Stimulated activated CD4-positive, alpha-beta T cell treated with anti-CD3 and anti-CD28 coated beads, Interleukin-4, amount 100 ng/mL, for 48 hours (primary cell): ENCODE results near the gene HOXC12.

ENCODE experiments used
- DNase-seq, 2 donors: peaks; one replicate each; pipeline ENCODE4 v3.0.0-alpha.2; 2020; ENCODE audit warnings: low read depth in 2 of 2

Gene HOXC12

DNA sequence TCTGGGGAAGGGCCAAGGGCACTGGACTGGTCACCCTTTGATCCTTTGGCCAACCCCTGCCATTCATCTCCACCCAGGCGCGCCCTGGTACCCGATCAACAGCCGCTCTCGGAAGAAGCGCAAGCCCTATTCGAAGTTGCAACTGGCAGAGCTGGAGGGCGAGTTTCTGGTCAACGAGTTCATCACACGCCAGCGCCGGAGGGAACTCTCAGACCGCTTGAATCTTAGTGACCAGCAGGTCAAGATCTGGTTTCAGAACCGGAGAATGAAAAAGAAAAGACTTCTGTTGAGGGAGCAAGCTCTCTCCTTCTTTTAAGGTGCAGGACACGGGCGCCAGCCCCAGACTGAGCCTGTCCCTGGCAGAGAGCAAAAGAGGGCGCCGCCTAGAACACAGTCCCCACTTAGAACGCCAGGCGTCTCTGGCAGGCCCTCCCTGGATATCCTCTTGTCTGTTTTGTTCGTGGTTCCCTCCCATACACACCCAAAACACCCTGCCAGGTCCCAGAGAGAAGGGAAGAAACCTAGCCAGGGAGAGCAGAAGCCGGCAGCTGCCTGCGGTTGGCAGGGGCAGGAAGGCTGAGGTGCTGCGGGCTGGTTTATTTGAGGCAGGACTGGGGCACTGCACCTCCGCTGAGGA is 1.7 kb downstream of the HOXC12 start:
- no peak for DNase-seq

DNA sequence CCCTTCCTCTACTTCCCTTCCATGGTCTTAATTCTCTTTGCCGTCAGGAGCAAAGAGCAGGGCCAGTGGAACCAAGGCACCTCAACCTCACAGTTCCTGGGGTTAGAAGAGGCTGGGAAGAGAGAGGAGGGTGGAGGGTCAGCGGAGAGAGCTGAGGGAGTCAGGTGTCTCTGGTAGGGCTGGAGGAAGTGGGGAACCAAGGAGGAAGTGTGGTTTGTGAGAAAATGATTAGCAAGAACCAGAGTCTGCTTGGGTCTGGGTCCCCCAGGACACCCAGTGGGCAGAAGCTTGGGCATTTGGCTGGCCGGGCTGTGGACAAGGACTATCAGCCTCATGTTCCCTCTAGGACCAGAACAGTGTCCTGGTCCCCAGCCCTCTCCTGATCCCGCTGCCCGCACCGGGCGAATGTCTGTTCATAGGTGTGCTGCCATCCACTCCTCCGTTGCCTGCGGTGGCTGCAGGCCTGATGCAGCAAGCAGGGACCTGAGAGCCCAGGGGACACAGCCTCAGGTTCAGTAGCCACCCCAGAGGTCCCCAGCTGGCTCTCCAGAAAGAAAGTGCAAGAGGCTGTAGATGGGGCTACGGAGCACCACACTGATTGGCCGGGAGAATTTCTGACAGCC is 2.3 kb downstream of the HOXC12 start:
- no peak for DNase-seq

DNA sequence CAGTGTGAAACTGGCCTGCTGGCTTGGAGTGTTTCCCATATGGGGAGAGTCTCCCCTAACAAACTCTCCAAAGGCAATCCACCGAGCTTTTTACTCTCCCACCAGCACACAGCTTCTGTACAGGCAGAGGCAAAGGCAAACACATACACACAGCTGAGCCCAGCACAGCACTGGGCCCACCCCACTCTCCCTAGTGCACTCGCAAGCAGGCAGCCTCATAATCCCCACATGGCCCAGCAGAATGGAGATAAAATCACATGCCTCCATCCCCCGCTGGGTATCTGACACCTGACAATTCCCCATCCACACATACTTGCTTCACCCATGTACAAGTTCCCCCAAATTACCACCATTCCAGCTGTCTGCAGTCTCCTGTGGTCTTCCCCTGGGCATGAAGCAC is 3.4 kb downstream of the HOXC12 start:
- no peak for DNase-seq

DNA sequence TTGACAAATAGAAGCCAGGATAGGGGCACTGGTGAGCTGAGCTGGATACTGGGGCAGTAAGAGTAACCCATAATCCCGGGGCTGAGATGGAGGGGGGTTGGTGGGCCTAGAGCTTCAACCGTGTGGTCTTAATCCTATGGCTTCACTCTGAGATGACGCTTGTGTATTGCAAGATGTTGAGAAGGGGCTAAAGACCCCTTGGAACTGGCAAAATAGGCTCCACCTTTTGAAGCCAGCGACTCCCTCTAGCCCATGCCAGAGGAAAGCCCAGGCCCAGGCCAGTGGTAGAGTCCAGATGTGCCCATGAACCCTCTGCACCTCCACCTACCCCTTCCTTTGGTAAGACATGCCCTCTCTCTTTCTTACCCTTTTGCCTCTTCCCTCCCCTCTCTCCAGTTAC is 4.6 kb downstream of the HOXC12 start:
- DNase-seq, result no peak

DNA sequence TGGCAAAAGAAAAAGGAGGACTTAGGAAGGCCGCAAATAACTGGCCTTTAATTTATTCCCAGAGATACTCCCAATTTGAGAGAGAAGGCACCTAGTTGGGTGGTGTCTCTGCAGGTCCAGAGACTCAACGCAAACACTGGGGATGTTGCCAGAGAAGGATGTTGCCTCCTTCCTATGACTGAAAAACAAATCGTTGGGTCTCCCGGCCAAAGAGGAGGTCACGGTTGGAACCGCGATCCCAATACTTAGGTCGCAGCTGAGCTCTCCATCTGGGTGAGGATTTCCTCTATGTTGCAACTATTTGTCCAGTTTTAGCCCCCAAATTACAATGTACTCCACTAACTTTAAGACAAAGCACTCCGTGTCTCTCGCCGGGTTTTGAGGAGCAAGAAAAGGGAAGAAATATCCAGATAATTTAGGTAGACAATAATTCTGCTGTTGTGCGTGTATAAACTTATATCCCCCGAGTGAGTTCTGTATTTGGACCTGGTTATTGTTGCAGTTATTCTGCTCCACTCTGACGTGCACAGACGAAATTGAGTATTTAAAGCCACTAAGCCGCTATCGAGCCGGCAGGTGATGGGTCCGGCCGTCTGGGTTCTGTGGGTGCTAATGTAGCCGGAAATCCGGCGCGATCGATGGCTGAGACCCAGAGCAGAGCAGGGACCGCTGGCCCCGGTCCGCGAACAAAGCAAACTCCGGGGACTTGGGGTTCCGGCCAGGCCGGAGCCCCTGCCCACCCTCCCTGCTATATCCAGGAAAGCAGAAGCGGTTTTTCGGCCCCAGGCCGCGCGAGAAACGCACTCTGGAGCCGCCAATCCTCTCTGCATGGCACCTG is 5.7 kb downstream of the HOXC12 start:
- DNase-seq, result no peak

DNA sequence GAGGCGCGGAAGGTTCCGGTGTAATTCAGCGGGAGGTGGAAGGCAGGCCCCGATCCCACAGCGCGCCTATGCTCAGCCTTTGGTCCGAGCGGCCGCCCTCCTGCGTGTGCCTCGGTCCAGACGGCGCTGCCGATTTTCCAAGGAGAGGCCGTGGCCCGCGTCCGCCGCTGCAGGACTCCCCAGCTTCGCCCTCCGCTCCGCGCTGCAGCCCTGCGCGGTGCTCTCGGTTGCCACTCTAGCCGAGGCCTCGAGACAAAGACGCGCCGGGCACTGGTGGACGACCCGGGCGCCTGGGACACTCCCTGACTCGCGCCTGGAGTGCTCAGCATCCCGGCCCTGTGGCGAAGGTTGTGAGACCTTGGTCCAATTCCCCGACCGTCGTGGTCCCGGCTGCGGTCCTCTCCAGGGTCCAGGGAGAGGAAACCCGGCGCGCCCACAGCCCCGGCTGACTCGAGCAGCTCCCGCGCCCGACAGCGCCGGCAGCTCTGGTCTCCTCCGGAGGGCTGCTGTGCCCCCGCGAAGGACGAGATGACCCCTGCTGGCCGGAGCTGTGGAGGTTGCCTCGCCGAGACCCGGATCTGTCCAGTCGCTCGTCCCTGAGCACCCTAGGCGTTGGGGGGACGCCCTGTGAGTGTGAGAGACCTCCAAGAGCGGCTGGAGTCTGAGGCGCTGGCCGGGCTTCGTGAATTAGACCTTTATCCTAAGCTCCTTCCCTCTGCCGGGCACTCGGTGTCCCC is 6.5 kb downstream of the HOXC12 start:
- DNase-seq, result no peak

DNA sequence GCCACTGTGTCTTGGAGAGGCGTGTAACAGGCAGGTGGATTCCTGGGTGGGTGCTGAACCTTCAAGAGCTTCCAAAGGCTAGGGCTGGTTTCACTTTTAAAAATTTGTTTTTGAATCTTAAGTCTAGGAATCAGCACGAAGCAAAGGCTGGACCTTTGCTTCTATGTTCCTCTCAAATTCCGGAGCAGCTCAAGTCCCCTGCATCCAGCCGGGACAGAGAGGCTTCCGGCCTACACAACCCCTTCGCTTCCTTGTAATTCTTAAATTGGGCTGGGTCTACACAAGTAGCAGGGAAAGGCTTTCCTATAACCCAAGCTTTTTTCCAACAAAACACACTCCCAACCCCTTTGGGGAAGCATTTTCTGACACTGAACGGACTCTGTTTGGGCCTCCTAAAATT is 8.3 kb downstream of the HOXC12 start:
- no peak for DNase-seq

DNA sequence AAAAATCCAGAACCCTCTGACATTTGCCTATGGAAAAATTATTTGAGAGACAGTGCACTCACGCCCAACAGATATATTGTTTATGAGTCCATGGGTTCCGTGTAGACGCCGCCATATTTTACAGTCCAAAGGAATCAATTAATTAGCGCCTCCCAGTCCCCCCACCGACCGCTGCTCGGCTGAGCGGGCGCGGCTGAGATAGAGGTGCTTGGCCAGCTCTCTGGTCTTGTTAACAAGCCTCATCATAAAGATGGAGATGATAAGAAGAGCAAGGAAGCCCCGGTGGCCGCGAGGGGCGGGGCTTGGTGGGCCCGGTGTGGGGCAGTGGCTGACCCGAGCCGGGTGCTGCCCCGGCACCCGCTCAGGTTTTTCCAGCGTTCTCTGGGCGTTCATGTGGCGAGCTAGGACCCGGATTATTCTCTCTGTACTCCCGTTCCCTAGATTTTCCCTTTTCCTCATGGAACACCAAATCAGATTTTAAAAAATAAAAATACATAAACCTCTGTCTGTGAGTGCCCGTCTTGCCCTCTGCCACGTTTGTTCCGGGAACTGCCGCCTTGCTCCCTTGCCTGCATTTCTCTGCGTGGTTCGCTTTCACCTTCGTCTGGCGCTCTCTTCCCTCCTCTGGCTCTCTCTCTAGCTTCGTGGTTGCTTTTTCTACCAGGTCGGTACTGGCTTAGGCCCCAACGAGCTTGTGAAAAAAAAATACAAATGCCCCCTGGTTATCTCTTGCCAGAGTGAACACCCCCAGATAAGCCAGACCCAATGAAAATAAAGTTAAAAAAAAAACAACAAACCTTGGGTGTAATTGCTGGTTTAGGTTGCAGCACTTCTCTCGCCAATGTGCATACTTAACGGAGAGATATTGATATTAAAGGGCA is 9.0 kb downstream of the HOXC12 start:
- no peak for DNase-seq

DNA sequence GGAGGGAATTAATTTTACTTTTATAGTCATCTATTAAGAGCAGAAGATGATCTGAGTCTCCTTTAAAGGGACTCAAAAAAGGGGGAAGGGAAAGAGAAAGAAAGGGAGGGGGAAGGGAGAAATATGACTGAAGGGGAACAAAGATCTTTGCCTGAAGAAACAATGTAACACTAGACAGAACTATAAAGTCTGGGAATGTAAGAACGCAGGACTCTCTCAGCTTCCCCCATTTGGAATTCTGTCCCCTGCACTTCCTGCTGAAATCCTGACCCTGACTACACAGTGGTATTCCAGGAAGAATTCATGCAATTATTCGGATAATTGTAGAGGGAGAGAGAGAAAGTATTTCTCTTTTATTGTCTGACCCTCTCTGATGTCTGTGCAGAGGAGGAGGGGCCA is 9.6 kb downstream of the HOXC12 start:
- DNase-seq, result no peak

DNA sequence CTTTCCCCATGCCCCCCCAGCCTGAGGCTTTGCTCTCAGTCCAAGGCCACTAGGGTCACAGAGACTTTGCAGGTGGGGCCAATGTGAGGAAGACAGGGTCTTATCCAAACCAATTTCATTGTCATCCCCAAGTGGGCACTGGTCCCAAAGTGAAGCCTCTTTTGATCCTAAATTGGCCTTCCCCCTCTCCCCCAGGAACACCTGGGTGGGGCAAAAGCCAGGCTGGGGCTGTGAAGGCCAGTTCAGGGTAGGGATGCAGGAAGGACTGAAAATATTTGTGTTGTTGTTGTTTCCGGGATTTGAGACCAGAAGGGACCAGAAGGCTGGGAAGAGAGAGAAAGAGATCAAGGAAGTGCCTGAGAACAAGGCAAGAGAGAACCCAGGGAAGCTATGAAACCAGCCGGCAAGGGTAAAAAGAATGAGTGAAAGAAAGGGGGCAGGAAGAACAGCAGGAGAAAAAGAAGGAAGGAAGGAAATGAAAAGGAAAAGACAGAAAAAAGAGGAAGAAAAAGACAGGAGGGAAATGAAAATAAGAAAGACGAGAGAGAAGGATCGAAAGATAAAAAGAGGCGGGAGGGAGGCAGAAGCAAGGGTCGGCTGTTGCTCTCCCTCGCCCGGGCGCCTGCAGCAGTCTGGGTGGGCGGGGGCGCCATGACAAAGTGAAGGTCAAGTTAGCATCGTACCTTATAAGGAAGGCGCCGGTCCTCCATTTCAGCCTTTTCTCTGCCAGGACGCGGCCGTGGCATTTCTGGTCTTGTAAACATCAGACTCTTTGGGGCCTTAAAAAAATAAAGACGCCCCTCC is 10.8 kb downstream of the HOXC12 start:
- no peak for DNase-seq

DNA sequence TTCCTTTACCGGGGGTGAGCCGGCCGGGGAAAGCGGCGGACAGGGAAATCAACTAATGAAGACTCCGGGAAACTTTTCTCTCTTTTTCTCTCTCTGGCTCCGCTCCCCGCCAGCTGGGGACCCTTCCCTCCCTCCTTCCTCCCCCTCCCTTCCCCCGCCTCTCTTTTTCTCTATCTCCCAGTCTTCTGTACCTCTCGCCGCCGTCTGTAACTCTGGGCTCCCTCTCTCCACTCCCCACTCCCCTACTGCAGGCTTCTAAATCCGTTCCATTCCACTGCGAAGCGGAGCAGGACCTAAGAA is 11.3 kb downstream of the HOXC12 start:
- no peak for DNase-seq

DNA sequence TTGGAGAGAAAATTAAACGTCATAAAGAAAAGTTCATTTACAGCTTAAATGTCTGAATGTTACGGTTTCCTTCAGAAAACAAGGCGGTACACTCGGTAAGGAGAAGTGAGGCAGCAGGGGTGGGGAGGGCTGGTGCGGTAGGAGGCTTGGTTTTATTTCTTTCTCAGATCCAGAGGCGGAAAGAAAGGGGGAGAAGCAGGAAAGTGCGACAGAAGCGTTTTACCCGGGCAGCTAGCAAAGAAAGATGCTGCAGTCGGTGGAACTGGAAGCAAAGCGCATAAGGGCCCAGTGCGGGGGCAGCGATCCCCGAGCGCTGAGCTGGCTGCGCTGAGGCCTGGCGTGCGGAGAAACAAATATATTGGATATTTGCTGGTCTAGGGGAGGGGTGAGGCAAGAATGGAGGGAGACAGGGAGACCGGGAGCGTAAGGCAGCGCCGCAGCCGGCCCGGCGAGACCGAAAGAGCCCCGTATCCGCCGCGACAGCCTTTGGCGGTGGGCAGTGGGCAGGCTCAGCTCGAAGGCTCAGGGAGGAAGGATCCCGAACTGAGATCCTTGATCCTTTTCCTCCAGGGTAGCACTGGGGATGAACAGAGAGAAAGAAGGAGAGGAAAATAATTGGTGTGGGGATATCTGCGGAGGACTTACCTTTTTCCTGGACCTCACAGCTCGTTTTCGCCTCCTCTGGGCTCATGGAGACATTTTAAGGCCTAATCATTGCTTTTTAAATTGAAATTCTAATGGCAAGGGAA is 11.9 kb downstream of the HOXC12 start:
- no peak for DNase-seq

DNA sequence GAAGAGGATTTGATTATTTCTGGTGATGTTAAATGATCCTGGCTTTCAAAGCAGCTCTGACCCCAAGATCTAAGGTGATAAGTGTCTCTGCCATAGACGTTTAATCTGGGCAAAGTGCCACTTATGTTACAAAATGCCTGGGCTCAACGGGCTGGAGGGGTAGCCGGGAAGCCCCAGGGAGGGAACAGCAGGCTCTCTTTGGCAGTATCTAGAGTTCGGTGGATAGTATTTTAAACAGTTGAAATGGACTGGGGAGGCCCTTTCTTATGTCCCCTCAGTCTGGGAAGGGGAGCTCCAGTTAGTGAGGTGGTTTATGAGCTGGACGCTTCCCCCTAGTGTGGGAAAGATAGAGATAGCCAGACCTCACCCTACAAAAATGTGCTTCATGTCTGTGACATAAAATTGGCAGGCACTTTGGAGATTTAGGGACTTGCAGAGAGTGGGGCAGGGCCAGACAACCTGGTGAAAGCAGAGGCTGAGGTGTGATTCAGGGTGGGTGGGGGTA is 12.8 kb downstream of the HOXC12 start:
- DNase-seq, result no peak

DNA sequence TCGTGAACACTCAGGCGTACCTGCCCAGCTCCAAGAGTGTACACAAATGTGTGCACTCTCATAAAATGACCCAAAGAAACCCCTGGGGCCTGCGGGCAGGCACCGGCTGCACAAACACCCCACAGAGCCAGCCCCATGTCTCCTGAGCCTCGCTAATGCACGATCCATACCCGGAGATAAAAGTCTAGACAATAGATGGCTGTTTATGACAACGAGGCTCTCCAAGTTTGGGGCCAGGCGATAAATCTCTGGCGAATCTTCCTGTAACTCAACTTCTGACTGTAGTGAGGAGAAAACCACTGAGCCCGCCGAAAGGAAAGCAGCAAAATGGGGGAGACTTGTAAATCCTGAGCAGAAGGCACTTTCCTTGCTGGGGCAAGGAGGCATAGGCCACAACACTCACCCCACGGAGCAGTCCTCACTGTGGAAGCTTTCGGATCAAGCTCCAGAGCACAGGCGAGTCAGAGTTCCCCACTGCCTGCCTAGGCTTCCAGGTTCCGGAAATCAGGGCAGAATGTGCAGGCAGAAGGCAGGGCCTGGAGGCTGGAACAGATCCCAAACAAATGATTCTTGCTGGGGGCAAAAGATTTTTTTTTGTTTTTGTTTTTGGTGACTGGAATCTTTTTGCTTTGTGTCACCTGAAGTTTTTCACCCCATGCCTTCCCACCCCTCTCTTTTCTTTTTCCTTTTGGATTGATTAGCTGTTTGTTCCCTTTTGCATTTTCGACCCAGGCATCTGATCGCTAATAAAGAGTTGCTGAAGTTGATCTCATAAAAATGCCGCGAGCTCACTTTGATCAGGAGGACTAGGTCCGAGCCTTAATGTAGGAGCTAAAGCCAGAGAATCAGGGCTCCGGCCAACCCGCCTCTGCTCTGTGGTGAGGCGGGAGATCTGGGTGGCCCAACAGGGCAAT is 13.8 kb downstream of the HOXC12 start:
- no peak for DNase-seq

DNA sequence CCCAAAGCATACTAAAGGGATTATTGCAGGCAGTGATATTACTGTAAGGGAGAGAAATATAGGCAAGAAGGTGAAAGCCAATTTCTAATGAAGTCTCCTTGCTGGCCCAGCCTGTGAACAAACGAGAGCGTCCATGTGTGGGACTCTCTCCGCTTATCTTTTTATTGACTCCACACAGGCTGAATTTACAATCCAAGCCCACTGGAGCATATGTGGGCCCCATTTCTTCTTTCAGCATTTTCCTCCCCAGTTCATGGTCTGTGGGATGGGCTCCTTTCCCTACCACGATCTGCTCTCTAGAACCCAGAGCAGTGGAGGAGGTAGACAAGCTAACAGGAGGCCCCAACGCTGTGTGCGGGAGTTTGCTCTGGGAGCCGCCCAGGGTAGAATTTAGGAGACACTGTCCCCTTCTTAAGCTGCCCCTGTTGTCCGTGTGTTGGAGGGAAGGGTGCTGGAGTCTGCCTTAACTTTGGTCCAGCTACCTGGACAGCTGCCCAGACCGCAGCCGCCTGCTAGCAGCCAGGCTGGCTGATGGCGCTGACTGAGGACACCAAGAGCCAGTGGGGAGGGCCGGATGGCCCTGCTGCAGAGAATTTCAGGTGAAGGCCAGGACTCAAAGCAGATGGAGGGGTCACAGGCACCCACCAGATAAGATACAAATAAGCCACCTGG is 15.0 kb downstream of the HOXC12 start:
- no peak for DNase-seq

DNA sequence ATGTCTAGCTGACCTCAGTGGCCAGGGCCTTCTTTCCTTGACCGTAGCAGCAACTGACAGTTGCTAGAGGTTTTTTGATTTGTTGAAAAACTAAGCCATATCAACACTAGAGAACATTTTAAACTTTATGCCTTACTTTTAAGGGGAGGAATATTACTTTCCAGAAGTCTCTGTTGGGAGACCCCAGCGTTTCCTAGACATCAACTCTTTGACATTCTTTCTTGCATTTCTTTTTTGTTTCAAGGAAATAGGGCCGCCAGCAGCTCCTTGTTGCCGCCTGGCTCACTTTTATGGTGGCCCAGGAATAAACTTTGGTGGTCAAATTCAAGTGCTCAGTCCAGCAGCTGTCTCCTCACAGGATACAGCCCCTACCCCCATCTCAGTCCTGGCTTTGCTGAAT is 15.7 kb downstream of the HOXC12 start:
- DNase-seq, result no peak

DNA sequence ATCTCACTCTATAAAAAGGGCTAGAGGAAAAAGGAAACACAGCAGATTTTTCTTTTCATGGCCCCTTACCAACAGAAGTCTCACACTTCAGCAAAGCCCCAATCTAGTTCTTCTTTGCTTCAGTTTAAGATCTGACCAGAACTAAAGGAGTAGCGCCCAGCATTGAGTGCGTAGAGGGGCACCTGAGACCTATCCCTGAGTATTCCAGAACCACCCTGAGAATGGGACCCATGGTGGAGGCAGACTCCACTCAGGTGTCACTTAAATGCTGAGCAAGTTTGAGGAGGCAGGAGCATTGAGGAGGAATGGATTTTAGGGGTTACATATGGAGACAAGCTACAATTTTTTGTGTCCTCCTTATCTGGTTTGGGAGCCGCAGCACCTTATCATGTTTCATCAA is 16.4 kb downstream of the HOXC12 start:
- DNase-seq, result no peak

DNA sequence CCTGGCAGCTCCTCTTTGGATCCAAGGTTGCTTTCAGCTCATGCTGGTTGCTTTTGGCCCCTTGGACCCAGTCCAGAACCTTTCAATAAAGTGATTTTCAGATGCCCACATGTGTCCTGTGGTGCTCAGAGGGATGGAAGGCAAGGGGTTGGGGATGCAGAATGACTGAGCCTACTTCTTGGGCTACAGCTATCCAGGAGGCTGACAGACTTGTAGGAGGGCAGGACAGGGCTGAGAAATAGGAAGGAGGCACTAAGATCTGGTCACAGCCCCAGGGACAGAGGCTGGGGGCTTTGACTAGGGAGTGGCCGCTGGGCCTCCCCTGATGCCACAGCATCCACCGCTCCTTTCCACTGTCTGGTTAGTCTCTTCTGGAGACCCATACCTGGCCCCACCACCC is 17.0 kb downstream of the HOXC12 start:
- DNase-seq, result no peak
